K562 (cell line): ENCODE data around the gene LMBR1. TPM values are rescaled to one million over a fixed set of nuclear protein-coding genes. Genes with fewer than 3 reads are reported as not detected.

Experiments
- ATAC-seq: fragments of 200-7000 bp; cut with Tn5 transposase; 3 replicates; pipeline ENCODE4 v1.9.1; 2020; ENCODE audit warnings: moderate library complexity
- BruUV-seq: library from RNA; stranded (reverse); fragments of 400-500 nt; replicated peaks from 2 replicates; lab custom pipeline; 2021; lab: Mats Ljungman, UMichigan
- CTCF ChIA-PET: fragments of 300-600 bp; formaldehyde crosslinking; extraction: SDS; loops from one replicate; lab custom pipeline; 2021; ENCODE audit warnings: low intra/inter-chr PET ratio; lab: Yijun Ruan, JAX
- POLR2A ChIA-PET: fragments of 300-600, 350-650 bp; sonication (Branson Sonifier 250); formaldehyde crosslinking; extraction: SDS; loops from one replicate; lab custom pipeline; 2021; ENCODE audit warnings: antibody characterized with exemption, inconsistent platforms; lab: Yijun Ruan, JAX
- DNase-seq, 4 experiments: peaks; one replicate each; pipeline versions ENCODE4 v3.0.0 to v3.0.0-alpha.2; 2011 to 2018; ENCODE audit warnings: low spot score in 3 of 4, mixed read lengths in 3 of 4; ENCODE audit errors: extremely low read depth in 1 of 4
- FAIRE-seq: peaks from 2 replicates; lab custom pipeline; 2011; peaks lifted over from hg19 to GRCh38; lab: Jason Lieb, UNC
- H2AFZ ChIP-seq: 2 replicates; pipeline ENCODE4 v1.6.0; 2011; ENCODE audit warnings: low read depth, low read length, control low read depth, inconsistent platforms
- H3K27ac ChIP-seq: fragments of 200-600 bp; 3 replicates; pipeline ENCODE4 v1.8.0; 2011; ENCODE audit warnings: low read depth, mild to moderate bottlenecking, control low read depth, inconsistent platforms, low read length, moderate library complexity, mixed read lengths; ENCODE audit errors: extremely low read depth
- H3K27me3 ChIP-seq, 2 experiments: fragments of 300-600 bp in 1 of 2; 2 replicates in 1 of 2; 3 replicates in 1 of 2; pipeline versions ENCODE4 v1.6.0 to v1.8.0; 2011; ENCODE audit warnings: inconsistent platforms in 2 of 2, low read length in 2 of 2, mild to moderate bottlenecking in 1 of 2, mixed read lengths in 1 of 2, moderate library complexity in 1 of 2; ENCODE audit not compliant: control insufficient read depth in 2 of 2, insufficient read depth in 2 of 2
- H3K36me3 ChIP-seq: fragments of 300-600 bp; 3 replicates; pipeline ENCODE4 v1.8.0; 2011; ENCODE audit warnings: mild to moderate bottlenecking, low read length, inconsistent platforms; ENCODE audit not compliant: control insufficient read depth, insufficient read depth
- H3K4me1 ChIP-seq, 2 experiments: fragments of 200-600 bp in 1 of 2; replicated peaks in 1 of 2; 2 replicates in 1 of 2; 3 replicates in 1 of 2; pipeline versions ENCODE4 v1.5.1 to v1.8.0; 2011; ENCODE audit warnings: inconsistent platforms in 2 of 2, low read length in 2 of 2, mild to moderate bottlenecking in 1 of 2, mixed read lengths in 1 of 2, moderate library complexity in 1 of 2; ENCODE audit not compliant: control insufficient read depth in 2 of 2, insufficient read depth in 2 of 2
- H3K4me2 ChIP-seq: 2 replicates; pipeline ENCODE4 v1.6.1; 2011; ENCODE audit warnings: low read length, control low read depth, inconsistent platforms, mixed read lengths; ENCODE audit not compliant: insufficient read depth
- H3K4me3 ChIP-seq: fragments of 200-600 bp; sonication (generic), shearing (Covaris generic); 2 replicates; pipeline ENCODE4 v1.5.1; 2016; ENCODE audit warnings: control low read depth, inconsistent platforms
- H3K79me2 ChIP-seq: fragments of 200-600 bp; 3 replicates; pipeline ENCODE4 v1.8.0; 2011; ENCODE audit warnings: low read length, inconsistent platforms; ENCODE audit not compliant: control insufficient read depth, insufficient read depth
- H3K9ac ChIP-seq, 2 experiments: 2 replicates each; pipeline versions ENCODE4 v1.6.0 to v1.6.1; 2011; ENCODE audit warnings: low read depth in 2 of 2, low read length in 2 of 2, control low read depth in 1 of 2, inconsistent platforms in 1 of 2, mild to moderate bottlenecking in 1 of 2, mixed read lengths in 1 of 2; ENCODE audit not compliant: insufficient read depth in 1 of 2
- H3K9me1 ChIP-seq: one replicate; pipeline ENCODE4 v1.6.0; 2011; ENCODE audit warnings: inconsistent platforms, mild to moderate bottlenecking, low read length, moderate library complexity; ENCODE audit not compliant: control insufficient read depth, insufficient read depth
- H3K9me3 ChIP-seq: replicated peaks from 2 replicates; pipeline ENCODE4 v1.5.1; 2011; ENCODE audit warnings: low read depth, low read length, inconsistent platforms; ENCODE audit not compliant: control insufficient read depth, insufficient read depth
- H4K20me1 ChIP-seq: replicated peaks from 2 replicates; pipeline ENCODE4 v1.6.1; 2011; ENCODE audit warnings: low read length, inconsistent platforms, mixed read lengths; ENCODE audit not compliant: control insufficient read depth, insufficient read depth
- EP400 ChIP-seq: fragments of 450-650 bp; IDR thresholded peaks from 2 replicates; pipeline ENCODE4 v1.6.1; 2017; ENCODE audit warnings: antibody characterized with exemption, mild to moderate bottlenecking, moderate library complexity
- L3MBTL2 ChIP-seq: fragments of 450-650 bp; IDR thresholded peaks from 2 replicates; pipeline ENCODE4 v1.6.1; 2016; ENCODE audit warnings: mild to moderate bottlenecking, moderate library complexity
- NRF1 ChIP-seq, 2 experiments: fragments of 450-650 bp; IDR thresholded peaks in 1 of 2; conservative IDR thresholded peaks in 1 of 2; 2 replicates each; pipeline ENCODE4 v1.6.1; 2014; ENCODE audit warnings: mild to moderate bottlenecking in 2 of 2
- XRCC4 ChIP-seq: IDR thresholded peaks from one replicate; pipeline ENCODE4 v1.6.1; 2011; ENCODE audit not compliant: insufficient read depth, insufficient read length; ENCODE audit errors: extremely low read depth
- ZNF512 ChIP-seq: IDR thresholded peaks from 2 replicates; pipeline ENCODE4 v1.6.1; 2016; ENCODE audit warnings: missing genetic modification characterization, missing compliant biosample characterization
- WGBS: fragments of 100-300 bp; shearing (Covaris generic); methylation state at CpG from one replicate; pipeline ENCODE4 v1.1.6; 2016; ENCODE audit warnings: low coverage, mixed read lengths; ENCODE audit not compliant: insufficient coverage; ENCODE audit errors: missing lambda C conversion rate; 5-methylcytosine and 5-hydroxymethylcytosine counted together
- in situ Hi-C: fragments of 300-500 bp; cut with MboI; formaldehyde crosslinking; loops from 4 replicates; pipeline ENCODE4 v1.15.0; 2018; ENCODE audit warnings: inconsistent platforms, mixed read lengths
- intact Hi-C: fragments of 100-400 bp; cut with micrococcal nuclease; formaldehyde crosslinking; loops from 2 replicates; pipeline ENCODE4 v1.14.2; 2022
- polyA plus RNA-seq, 8 experiments: library from polyadenylated mRNA; depleted of rRNA in 4 of 8; stranded (reverse) in 5 of 8; unstranded in 3 of 8; fragments of >200 nt; fragmentation: Nextera tagmentation in 2 of 8; fragmentation: Illumina TruSeq in 1 of 8; extraction: Ambion mirVana in 2 of 8; extraction: Trizol in 1 of 8; gene quantifications; 2 replicates each; pipeline versions ENCODE4 v1.2.1 to v1.2.3, GENCODE V29; 2011 to 2014; ENCODE audit warnings: inconsistent platforms in 1 of 8, missing spikeins in 1 of 8
- total RNA-seq, 7 experiments: library from RNA; depleted of rRNA in 6 of 7; stranded (reverse); fragments of >200 nt in 6 of 7; fragmentation: Illumina TruSeq in 2 of 7; extraction: Trizol in 2 of 7; gene quantifications; 2 replicates each; pipeline versions ENCODE4 v1.2.1 to v1.2.3, GENCODE V29; 2011 to 2021; ENCODE audit warnings: low replicate concordance in 1 of 7

LMBR1 gene
- total and polyA plus RNA-seq, 9 of the 15 experiments (the other 6 are each of a cell fraction or from before 2014, with no cell fraction given) = 7.7 to 90.0 (median 59.9) TPM

DNA sequence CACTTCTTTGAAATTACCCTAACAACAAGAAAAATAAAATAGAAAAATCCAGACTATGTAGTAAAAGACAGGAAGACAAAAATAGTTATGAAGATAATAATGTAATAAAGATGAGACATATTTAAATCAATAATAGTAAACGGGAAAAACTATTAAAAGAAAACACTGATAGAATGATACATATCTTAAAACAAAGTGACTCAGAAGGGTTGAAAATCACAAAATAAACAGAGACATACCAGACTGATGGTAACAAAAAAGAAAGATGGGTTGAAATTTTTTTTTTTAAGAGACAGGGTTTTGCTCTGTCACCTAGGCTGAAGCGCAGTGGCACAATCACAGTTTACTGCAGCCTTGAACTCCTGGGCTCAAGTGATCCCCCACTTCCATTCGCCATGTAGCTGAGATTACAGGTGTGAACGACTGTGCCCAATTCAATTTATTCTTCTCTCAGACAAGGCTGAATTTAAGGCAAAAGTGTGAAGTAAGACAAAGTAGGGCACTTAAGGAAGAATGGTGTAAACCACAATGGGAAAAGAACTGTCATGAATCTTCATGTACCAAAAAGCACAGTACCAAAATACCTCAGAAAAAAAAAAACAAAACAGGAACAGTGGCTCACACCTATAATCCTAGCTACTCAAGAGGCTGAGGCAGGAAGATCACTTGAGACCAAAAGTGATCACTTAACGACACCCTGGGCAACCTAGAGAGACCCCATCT is 47.4 kb downstream of the LMBR1 start:
- ChIA-PET CTCF (no interaction called here), POLR2A (no interaction called here)
- Histone ChIP-seq H3K4me2 (no peak overlapping the region), H3K27ac (no peak overlapping the region), H3K9ac (no peak overlapping the region), H3K4me3 (no peak overlapping the region), H3K4me1 (peaks cover 26 to 30% of the 10 kb centered on the region in 2 experiments), H4K20me1 (no peaks in the 10 kb centered on the region), H3K36me3 (no peaks in the 10 kb centered on the region), H3K27me3 (no peaks in the 10 kb centered on the region), H2AFZ (no peak overlapping the region), H3K9me3 (no peaks in the 10 kb centered on the region), H3K9me1 (no peaks in the 10 kb centered on the region), H3K79me2 (peaks cover 90% of the 10 kb centered on the region)
- WGBS = 72% methylated on average over 5 of the region's 5 CpGs
- intact Hi-C loops (no loop called here), in situ Hi-C loops (no loop called here)
- ATAC-seq (no peak), FAIRE-seq (no peak), DNase-seq (no peak)
- TF ChIP-seq ZNF512 (tag) = 0 out of 2 replicates have a peak, but pooled peaks have one; percentile 46
- no peak for TF ChIP-seq L3MBTL2
- TF ChIP-seq NRF1 (conservative IDR thresholded peaks at IDR 0.05 in 1 of 2, IDR thresholded peaks at IDR 0.05 in 1 of 2) = no peak
- no peak for TF ChIP-seq XRCC4
- 0 out of 2 replicates have a peak, but pooled peaks have one; percentile 17 for TF ChIP-seq EP400
- no TSS peak for BruUV-seq
